ENCODE results near the gene UBE2QL1.

UBE2QL1 gene, protein sequence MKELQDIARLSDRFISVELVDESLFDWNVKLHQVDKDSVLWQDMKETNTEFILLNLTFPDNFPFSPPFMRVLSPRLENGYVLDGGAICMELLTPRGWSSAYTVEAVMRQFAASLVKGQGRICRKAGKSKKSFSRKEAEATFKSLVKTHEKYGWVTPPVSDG

DNA sequence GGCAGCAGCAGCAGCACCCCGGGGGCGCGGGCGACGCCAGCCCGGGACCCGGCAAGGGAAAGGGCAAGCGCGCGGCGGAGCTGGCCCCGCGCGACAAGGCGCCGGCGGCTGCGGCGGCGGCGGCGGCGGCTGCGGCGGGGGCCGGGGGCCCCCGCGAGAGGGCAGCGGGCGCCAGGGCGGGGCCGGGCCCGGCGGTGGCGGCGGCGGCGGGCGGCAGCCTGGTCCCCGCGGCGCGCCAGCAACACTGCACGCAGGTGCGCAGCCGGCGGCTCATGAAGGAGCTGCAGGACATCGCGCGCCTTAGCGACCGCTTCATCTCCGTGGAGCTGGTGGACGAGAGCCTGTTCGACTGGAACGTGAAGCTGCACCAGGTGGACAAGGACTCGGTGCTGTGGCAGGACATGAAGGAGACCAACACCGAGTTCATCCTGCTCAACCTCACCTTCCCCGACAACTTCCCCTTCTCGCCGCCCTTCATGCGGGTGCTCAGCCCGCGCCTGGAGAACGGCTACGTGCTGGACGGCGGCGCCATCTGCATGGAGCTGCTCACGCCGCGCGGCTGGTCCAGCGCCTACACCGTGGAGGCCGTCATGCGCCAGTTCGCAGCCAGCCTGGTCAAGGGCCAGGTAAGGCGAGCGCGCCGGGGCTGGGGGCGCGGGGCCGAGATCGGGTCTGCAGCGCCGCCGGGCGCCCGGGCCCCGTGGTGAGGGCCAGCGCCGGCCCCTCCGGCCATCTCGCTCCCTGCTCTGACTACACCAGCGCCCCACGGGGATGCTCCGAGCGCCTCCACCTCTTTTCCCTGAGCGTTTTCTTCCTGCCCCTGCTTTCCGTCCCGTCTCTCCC lies at the start of gene UBE2QL1:
UBE2QL1 (plus strand) TSS at position 238 of the 843 bp plus-strand sequence; CDS start at position 273, 35 bp downstream.
- Histone ChIP-seq H3K9ac (ENCODE audit: low read depth, low read length) (no peak within 1 kb of the TSS), H3K27me3 (ENCODE audit: insufficient read depth, low read length) (peaks cover 82% of the 10 kb centered on the region), H3K4me1 (ENCODE audit: insufficient read depth, low read length) (peaks cover 4% of the 10 kb centered on the region; the same call in 1 of the 2 replicates), H3K27ac (ENCODE audit: low read length) (no peak within 1 kb of the TSS), H3K36me3 (ENCODE audit: insufficient read depth, low read depth, low read length) (no peaks in the 10 kb centered on the region), H3K4me3 (ENCODE audit: low read length) (peak within 1 kb of the TSS; percentile 68), H3K9me3 (ENCODE audit: insufficient read depth, low read depth, low read length) (no peaks in the 10 kb centered on the region)

DNA sequence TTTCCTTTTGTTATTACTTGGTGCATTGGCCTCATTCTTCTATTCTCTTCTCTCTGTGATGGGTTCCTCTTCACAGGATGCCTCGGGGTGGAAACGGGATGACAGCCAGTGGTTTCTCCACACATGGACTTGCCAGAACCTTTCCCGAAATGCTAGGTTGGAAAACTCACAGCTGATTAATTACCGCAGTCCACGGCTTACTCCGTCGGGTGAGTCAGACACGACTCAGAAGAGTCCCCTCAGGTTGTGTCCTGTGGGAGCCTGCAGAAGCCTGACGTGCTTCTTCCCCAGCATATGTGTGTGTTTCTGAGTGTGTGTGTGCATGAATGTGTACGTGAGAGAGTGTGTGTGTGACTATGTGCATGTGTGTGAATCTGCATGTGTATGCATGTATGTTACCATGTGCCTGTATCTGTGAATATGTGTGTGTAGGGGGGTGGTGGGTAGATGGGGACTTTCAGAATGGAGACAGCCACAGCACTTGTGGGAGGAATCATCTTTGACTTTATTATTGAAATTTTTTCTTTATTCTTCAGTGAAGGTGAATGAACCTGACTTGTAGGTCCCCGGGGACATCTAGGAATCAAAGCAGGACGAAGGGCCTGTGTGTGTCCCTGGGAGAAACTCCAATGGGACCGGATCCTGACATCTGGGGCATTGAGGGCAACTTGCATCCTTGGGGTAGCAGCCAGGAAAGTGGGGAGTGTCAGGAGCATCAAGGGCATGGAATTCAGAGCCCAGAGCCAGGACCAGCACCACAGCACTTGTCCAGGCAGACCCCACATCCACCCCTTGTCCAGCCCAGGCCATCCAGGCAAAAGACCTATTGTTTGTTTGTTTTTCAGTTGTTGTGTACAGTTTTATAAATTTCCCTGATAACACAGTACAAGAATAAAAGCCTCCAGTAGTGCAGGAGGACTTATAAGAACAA lies 48.4 kb upstream of the UBE2QL1 start:
- Histone ChIP-seq H3K27me3 (ENCODE audit: insufficient read depth, low read length) (no peaks in the 10 kb centered on the region), H3K9me3 (ENCODE audit: insufficient read depth, low read depth, low read length) (no peaks in the 10 kb centered on the region), H3K4me1 (ENCODE audit: insufficient read depth, low read length) (no peaks in the 10 kb centered on the region)

DNA sequence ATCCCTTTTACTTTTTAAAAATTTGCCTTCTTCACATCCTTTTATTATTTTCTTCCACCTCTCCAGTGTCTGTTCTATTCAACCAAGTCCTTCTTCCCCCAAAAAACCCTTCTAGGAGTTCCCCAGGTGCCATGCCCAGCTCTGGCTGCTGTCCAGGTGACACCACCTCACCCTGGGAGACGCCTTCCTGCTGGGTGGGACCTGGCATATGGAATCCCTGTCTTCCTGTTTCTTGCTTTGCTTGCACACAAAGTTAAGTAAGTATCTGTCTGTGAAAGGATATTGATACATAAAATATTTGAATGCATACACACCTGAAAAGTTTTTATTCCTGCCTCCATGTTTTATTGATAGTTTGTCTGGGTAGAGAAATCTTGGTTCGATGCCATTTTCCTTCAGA lies 47.2 kb upstream of the UBE2QL1 start:
- H3K27me3 ChIP-seq (ENCODE audit: insufficient read depth, low read length) = no peaks in the 10 kb centered on the region
- no peaks in the 10 kb centered on the region for H3K9me3 ChIP-seq (ENCODE audit: insufficient read depth, low read depth, low read length)
- H3K4me1 ChIP-seq (ENCODE audit: insufficient read depth, low read length) = no peaks in the 10 kb centered on the region
- H3K9ac ChIP-seq (ENCODE audit: low read depth, low read length) = no peak overlapping the region
- H3K36me3 ChIP-seq (ENCODE audit: insufficient read depth, low read depth, low read length) = no peaks in the 10 kb centered on the region
- H3K4me3 ChIP-seq (ENCODE audit: low read length) = no peak overlapping the region
- H3K27ac ChIP-seq (ENCODE audit: low read length) = no peak overlapping the region

More for the DNA sequence above, 48.4 kb upstream of the UBE2QL1 start:
- Histone ChIP-seq H3K4me3 (ENCODE audit: low read length) (no peak overlapping the region), H3K36me3 (ENCODE audit: insufficient read depth, low read depth, low read length) (no peaks in the 10 kb centered on the region), H3K9ac (ENCODE audit: low read depth, low read length) (no peak overlapping the region), H3K27ac (ENCODE audit: low read length) (no peak overlapping the region)

DNA sequence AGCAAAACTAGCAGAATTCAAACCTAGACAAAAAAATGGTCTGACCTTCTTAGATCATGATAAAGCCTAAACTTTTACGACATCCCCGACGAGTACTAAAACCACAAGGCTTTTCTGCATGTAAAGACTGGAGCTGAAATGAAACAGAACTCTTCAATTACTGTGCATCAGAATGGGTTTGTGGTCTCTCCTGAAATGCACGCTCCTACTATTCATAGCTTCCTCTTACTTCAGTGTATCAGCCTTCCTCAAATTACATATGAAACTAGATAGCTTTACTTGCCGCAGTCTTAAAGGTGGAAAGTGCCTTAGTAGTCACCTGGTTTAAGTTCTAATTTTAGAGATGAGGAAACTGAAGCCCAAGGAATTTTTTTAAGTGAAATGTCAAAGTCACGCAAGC lies 45.7 kb upstream of the UBE2QL1 start:
- H3K27ac ChIP-seq (ENCODE audit: low read length) = no peak overlapping the region
- no peaks in the 10 kb centered on the region for H3K27me3 ChIP-seq (ENCODE audit: insufficient read depth, low read length)
- H3K9me3 ChIP-seq (ENCODE audit: insufficient read depth, low read depth, low read length) = no peaks in the 10 kb centered on the region
- H3K9ac ChIP-seq (ENCODE audit: low read depth, low read length) = no peak overlapping the region
- no peaks in the 10 kb centered on the region for H3K36me3 ChIP-seq (ENCODE audit: insufficient read depth, low read depth, low read length)
- H3K4me1 ChIP-seq (ENCODE audit: insufficient read depth, low read length) = no peaks in the 10 kb centered on the region
- H3K4me3 ChIP-seq (ENCODE audit: low read length) = no peak overlapping the region

DNA sequence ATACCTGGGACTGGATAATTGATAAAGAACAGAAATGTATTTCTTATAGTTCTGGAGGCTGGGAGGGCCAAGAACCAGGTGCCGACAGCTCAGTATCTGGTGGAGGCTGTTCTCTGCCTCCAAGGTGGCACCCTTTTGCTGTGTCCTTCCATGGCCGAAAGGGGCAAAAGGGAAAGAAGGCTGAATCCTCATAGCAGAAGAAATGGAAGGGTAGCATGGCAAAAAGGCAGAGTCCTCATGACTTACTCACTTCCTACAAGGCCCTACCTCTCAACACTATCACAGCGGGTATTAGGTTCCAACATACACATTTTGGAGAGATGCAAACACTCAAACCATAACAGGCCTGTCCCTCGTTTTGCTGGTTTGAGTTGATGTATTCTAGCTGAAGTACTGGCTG lies 45.2 kb upstream of the UBE2QL1 start:
- no peak overlapping the region for H3K9ac ChIP-seq (ENCODE audit: low read depth, low read length)
- no peaks in the 10 kb centered on the region for H3K9me3 ChIP-seq (ENCODE audit: insufficient read depth, low read depth, low read length)
- no peaks in the 10 kb centered on the region for H3K27me3 ChIP-seq (ENCODE audit: insufficient read depth, low read length)
- H3K36me3 ChIP-seq (ENCODE audit: insufficient read depth, low read depth, low read length) = no peaks in the 10 kb centered on the region
- H3K27ac ChIP-seq (ENCODE audit: low read length) = no peak overlapping the region
- no peaks in the 10 kb centered on the region for H3K4me1 ChIP-seq (ENCODE audit: insufficient read depth, low read length)
- H3K4me3 ChIP-seq (ENCODE audit: low read length) = no peak overlapping the region

DNA sequence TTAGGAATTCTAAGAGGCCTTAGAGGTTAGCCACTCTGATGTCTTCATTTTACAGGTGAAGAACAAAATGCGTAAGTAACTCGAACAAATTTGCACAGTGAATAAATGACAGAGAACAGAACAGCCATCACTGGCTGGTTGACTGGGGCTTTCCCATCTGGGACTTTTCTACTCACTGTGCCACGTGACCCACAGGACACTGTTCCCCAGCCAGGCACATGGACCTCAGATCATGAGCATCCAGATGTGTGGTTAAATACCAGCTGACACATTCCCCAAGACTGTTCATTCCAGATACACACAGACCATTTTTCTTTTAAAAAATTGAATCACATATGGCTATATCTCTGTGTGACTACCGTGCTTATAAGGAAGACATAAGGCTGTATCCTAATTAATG lies 44.5 kb upstream of the UBE2QL1 start:
- Histone ChIP-seq H3K9me3 (ENCODE audit: insufficient read depth, low read depth, low read length) (no peaks in the 10 kb centered on the region), H3K27me3 (ENCODE audit: insufficient read depth, low read length) (no peaks in the 10 kb centered on the region)

DNA sequence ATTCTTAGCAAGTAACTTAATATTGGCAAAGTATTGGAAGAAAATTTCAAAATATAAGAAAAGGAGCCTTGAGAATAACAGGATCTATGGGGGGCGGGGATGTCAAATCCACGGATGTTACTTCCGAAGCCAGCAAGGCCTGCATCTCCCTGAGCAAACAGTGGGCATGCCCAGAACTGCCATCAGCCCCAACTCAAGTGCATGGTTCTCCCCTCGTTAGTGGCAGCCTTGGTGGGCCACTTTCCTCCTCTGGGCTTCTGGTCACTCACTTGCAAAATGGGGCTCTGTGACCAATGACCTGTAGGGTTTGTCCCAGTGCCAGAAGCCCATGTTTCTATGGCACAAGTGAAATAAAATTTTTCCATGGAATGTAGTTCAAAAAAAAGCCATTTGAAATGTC lies 43.1 kb upstream of the UBE2QL1 start:
- H3K9ac ChIP-seq (ENCODE audit: low read depth, low read length) = no peak overlapping the region
- no peaks in the 10 kb centered on the region for H3K4me1 ChIP-seq (ENCODE audit: insufficient read depth, low read length)
- no peak overlapping the region for H3K27ac ChIP-seq (ENCODE audit: low read length)

More for the DNA sequence above, 44.5 kb upstream of the UBE2QL1 start:
- Histone ChIP-seq H3K9ac (ENCODE audit: low read depth, low read length) (no peak overlapping the region), H3K4me3 (ENCODE audit: low read length) (no peak overlapping the region), H3K27ac (ENCODE audit: low read length) (no peak overlapping the region), H3K36me3 (ENCODE audit: insufficient read depth, low read depth, low read length) (no peaks in the 10 kb centered on the region), H3K4me1 (ENCODE audit: insufficient read depth, low read length) (no peaks in the 10 kb centered on the region)

DNA sequence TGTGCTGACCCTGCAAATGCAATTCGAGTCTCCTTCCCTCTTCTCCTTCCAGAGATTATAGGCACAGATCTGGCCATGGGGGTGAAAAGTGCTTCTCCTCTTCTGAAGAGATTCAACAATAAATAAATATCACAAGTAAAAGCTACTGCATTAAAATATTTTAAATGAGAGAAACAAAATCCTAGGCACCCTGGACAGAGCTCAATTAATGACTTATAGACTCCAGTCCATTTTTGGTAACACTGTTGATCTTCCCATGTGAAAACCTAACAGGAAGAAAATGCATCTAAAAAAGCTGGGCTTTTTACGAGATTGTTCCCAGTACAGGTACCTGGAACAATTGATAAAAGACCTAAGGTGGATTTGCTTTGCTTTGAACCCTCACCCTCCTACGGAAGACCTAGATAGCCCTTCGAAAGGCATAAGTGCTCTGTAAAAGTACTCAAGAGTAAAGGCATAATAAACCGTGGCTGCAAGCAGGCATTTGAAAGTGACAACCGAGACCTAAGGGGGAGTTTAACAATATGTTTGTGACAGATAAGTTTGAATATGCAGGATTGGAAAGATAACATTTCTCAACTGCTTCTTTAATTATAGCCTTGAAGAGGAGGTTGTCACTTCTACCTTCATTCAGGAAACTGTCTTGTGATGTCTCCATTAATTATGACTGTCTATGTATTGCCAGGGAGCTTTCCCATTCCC lies 41.0 kb upstream of the UBE2QL1 start:
- Histone ChIP-seq H3K27ac (ENCODE audit: low read length) (no peak overlapping the region), H3K4me3 (ENCODE audit: low read length) (no peak overlapping the region), H3K36me3 (ENCODE audit: insufficient read depth, low read depth, low read length) (no peaks in the 10 kb centered on the region), H3K27me3 (ENCODE audit: insufficient read depth, low read length) (no peaks in the 10 kb centered on the region), H3K9me3 (ENCODE audit: insufficient read depth, low read depth, low read length) (no peaks in the 10 kb centered on the region), H3K4me1 (ENCODE audit: insufficient read depth, low read length) (no peaks in the 10 kb centered on the region), H3K9ac (ENCODE audit: low read depth, low read length) (no peak overlapping the region)

More for the DNA sequence above, 43.1 kb upstream of the UBE2QL1 start:
- Histone ChIP-seq H3K36me3 (ENCODE audit: insufficient read depth, low read depth, low read length) (no peaks in the 10 kb centered on the region), H3K27me3 (ENCODE audit: insufficient read depth, low read length) (no peaks in the 10 kb centered on the region), H3K4me3 (ENCODE audit: low read length) (no peak overlapping the region), H3K9me3 (ENCODE audit: insufficient read depth, low read depth, low read length) (no peaks in the 10 kb centered on the region)

DNA sequence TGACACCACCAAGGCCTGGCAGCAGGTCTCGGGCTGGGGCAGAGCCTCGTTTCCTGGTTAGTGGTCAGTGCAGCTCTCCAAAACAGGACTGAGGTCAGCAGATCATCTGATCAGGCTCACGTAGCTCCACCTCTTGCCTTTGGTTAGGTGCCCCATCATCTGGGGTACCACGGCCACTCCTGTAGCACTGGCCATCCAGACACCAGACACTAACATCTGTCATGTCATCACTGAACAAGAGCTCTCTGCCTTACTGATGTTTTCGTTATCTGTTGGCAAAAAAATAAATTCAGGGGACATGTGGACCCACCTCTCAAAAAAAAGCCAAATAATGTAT lies 40.4 kb upstream of the UBE2QL1 start:
- no peaks in the 10 kb centered on the region for H3K4me1 ChIP-seq (ENCODE audit: insufficient read depth, low read length)
- H3K27ac ChIP-seq (ENCODE audit: low read length) = no peak overlapping the region
- no peaks in the 10 kb centered on the region for H3K36me3 ChIP-seq (ENCODE audit: insufficient read depth, low read depth, low read length)
- no peaks in the 10 kb centered on the region for H3K27me3 ChIP-seq (ENCODE audit: insufficient read depth, low read length)
- H3K9ac ChIP-seq (ENCODE audit: low read depth, low read length) = no peak overlapping the region
- H3K4me3 ChIP-seq (ENCODE audit: low read length) = no peak overlapping the region
- H3K9me3 ChIP-seq (ENCODE audit: insufficient read depth, low read depth, low read length) = no peaks in the 10 kb centered on the region

DNA sequence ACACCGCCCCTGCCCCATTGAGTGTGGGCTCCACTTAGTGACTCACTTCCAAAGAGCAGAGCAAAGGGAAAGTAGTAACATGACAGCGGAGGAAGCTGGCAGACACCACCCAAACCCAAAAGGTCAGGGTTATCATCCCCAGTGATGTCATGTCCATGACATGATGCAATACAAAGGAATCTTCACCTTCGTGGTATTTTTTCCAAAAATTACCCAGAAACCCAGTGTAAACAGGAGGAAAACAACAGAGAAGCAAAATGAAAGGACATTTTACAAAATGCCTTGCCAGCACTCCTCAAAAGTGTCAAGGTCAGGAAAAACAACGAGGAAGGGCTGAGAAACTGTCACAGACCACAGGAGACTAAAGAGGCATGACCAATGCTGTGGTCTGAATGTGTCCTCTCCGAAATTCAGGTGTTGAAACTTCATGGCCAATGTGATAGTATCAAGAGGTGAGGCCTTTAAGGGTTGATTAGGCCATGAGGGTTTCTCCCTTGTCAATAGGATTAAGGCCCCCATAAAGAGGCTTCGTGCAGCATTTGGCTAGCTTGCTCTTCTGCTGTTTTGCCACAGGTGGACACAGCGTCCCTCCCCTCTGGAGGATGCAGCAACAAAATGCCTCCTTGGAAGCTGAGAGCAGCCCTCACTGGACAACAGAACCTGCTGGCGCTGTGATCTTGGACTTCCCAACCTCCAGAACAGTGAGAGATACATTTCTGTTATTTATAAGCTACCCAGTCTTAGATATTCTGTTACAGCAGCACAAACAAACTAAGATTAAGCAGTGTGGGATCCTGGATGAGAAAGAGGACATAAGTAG lies 39.8 kb upstream of the UBE2QL1 start:
- no peaks in the 10 kb centered on the region for H3K36me3 ChIP-seq (ENCODE audit: insufficient read depth, low read depth, low read length)
- no peak overlapping the region for H3K9ac ChIP-seq (ENCODE audit: low read depth, low read length)
- H3K9me3 ChIP-seq (ENCODE audit: insufficient read depth, low read depth, low read length) = no peaks in the 10 kb centered on the region
- H3K27ac ChIP-seq (ENCODE audit: low read length) = no peak overlapping the region
- no peaks in the 10 kb centered on the region for H3K4me1 ChIP-seq (ENCODE audit: insufficient read depth, low read length)
- H3K4me3 ChIP-seq (ENCODE audit: low read length) = no peak overlapping the region
- no peaks in the 10 kb centered on the region for H3K27me3 ChIP-seq (ENCODE audit: insufficient read depth, low read length)
